CD4-positive, alpha-beta T cell (primary cell): Measurements from ENCODE around the gene HDAC10. TPM values are rescaled to one million over a fixed set of nuclear protein-coding genes. Genes with fewer than 3 reads are reported as not detected.

Source experiments
- ATAC-seq: fragments of 200-7000 bp; cut with Tn5 transposase; one replicate; pipeline ENCODE4 v1.10.0; 2022; ENCODE audit warnings: mild to moderate bottlenecking; ENCODE audit not compliant: poor library complexity
- CTCF ChIA-PET: fragments of 350-600 bp; sonication (Branson Sonifier 250); formaldehyde crosslinking; loops from one replicate; lab custom pipeline; 2021; ENCODE audit warnings: antibody characterized with exemption, inconsistent platforms; lab: Charles Lee
- POLR2A ChIA-PET: fragments of 350-600 bp; sonication (Branson Sonifier 250); formaldehyde crosslinking; loops from one replicate; lab custom pipeline; 2021; ENCODE audit warnings: antibody characterized with exemption, inconsistent platforms; lab: Charles Lee
- DNase-seq, 14 experiments: peaks; one replicate each; pipeline ENCODE4 v3.0.0-alpha.2; 2013 to 2020; ENCODE audit warnings: mixed read lengths in 2 of 14
- H3K27ac ChIP-seq, 2 donors: one replicate each; pipeline versions ENCODE4 v1.5.1 to v1.7.0; 2013; ENCODE audit warnings: low read length in 2 of 2, low read depth in 1 of 2, mild to moderate bottlenecking in 1 of 2
- H3K27me3 ChIP-seq, 2 experiments: 1 replicate in 1 of 2; 2 replicates in 1 of 2; pipeline versions ENCODE4 v1.6.1 to v1.7.0; 2013; ENCODE audit warnings: low read length in 2 of 2, control low read depth in 1 of 2, mild to moderate bottlenecking in 1 of 2, moderate library complexity in 1 of 2; ENCODE audit not compliant: insufficient read depth in 2 of 2, control insufficient read depth in 1 of 2
- H3K36me3 ChIP-seq: one replicate; pipeline ENCODE4 v1.6.1; 2013; ENCODE audit warnings: low read length, control low read depth; ENCODE audit not compliant: insufficient read depth
- H3K4me1 ChIP-seq: one replicate; pipeline ENCODE4 v1.6.1; 2013; ENCODE audit warnings: low read length, control low read depth; ENCODE audit not compliant: insufficient read depth
- H3K4me3 ChIP-seq: one replicate; pipeline ENCODE4 v1.5.1; 2013; ENCODE audit warnings: mild to moderate bottlenecking, low read length, moderate library complexity
- H3K9me3 ChIP-seq, 2 experiments: 1 replicate in 1 of 2; 2 replicates in 1 of 2; pipeline versions ENCODE4 v1.6.1 to v1.7.0; 2013; ENCODE audit warnings: low read length in 2 of 2, mild to moderate bottlenecking in 2 of 2, control low read depth in 1 of 2, moderate library complexity in 1 of 2; ENCODE audit not compliant: control insufficient read depth in 1 of 2, insufficient read depth in 1 of 2
- H3K27ac Mint-ChIP-seq: one replicate; pipeline ENCODE4 v1.8.0; 2020; ENCODE audit warnings: mixed read lengths
- H3K27me3 Mint-ChIP-seq: one replicate; pipeline ENCODE4 v1.8.0; 2021; ENCODE audit warnings: mixed read lengths
- H3K36me3 Mint-ChIP-seq: one replicate; pipeline ENCODE4 v1.8.0; 2021; ENCODE audit warnings: low read depth, mixed read lengths
- H3K4me1 Mint-ChIP-seq: one replicate; pipeline ENCODE4 v1.8.0; 2021; ENCODE audit warnings: low read depth, mixed read lengths
- H3K4me3 Mint-ChIP-seq: one replicate; pipeline ENCODE4 v1.8.0; 2020; ENCODE audit warnings: mild to moderate bottlenecking, mixed read lengths
- H3K9me3 Mint-ChIP-seq: one replicate; pipeline ENCODE4 v1.8.0; 2020; ENCODE audit warnings: mixed read lengths
- intact Hi-C, 2 experiments: fragments of 100-400 bp; cut with DNase I in 1 of 2; cut with micrococcal nuclease in 1 of 2; formaldehyde crosslinking; loops; one replicate each; pipeline versions ENCODE4 v1.15.1 to v1.9.0; 2023 to 2025; cut with DNase I, micrococcal nuclease
- total RNA-seq, 174 experiments: library from RNA in 2 of 174; stranded (reverse) in 2 of 174; gene quantifications; one replicate each; pipeline ENCODE4 v1.2.3 and lab custom pipeline; 2021 to 2026
- TF ChIP-seq, protein P1 (sequence below): fragments of 200-600 bp; IDR thresholded peaks from one replicate; pipeline ENCODE4 v1.8.0; 2022; ENCODE audit warnings: antibody characterized with exemption, mild to moderate bottlenecking

The HDAC10 gene
- total RNA-seq, 2 experiments from 2014 or later = 87.3 to 88.7 TPM

DNA sequence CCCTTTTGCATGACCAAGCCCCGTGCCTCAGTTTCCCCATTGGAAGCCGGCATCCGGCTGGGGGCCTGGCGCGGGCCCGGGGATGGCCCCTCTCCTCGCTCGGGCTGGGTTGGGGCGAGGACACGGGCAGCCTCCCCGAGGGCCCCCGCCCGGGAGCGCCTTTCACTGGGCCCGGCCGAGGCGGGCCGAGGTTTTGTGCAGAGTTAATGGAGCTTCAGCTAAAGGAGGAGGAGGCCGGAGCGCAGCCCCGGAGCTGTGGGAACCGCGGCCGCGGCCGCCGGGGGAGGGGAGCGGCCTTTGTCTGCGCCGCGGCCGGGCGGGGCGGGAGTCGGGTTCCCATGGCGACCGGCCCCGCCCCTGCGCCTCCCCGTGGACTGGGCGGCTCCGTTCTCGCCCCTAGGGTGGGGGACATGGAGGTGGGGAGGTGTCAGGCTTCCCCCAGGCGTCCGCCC is 20.5 kb upstream of the HDAC10 start:
- peak in 12 of 14 experiments; percentile 16 to 78 (median 52) for DNase-seq
- H3K4me1 Mint-ChIP-seq = peaks cover 22% of the 10 kb centered on the region
- ChIA-PET CTCF (interaction anchor here (0.6 to 2.1 kb wide), 3 partner anchors 21 to 329 kb away, joined by 3 to 6 read pairs (median 4); partner anchors contain the start of genes HDAC10 and PPP6R2), POLR2A (interaction anchor here (1.1 kb wide), 1 partner anchor 70 kb away, joined by 5 read pairs; no protein-coding TSS in a partner anchor)
- TF ChIP-seq, protein P1, sequence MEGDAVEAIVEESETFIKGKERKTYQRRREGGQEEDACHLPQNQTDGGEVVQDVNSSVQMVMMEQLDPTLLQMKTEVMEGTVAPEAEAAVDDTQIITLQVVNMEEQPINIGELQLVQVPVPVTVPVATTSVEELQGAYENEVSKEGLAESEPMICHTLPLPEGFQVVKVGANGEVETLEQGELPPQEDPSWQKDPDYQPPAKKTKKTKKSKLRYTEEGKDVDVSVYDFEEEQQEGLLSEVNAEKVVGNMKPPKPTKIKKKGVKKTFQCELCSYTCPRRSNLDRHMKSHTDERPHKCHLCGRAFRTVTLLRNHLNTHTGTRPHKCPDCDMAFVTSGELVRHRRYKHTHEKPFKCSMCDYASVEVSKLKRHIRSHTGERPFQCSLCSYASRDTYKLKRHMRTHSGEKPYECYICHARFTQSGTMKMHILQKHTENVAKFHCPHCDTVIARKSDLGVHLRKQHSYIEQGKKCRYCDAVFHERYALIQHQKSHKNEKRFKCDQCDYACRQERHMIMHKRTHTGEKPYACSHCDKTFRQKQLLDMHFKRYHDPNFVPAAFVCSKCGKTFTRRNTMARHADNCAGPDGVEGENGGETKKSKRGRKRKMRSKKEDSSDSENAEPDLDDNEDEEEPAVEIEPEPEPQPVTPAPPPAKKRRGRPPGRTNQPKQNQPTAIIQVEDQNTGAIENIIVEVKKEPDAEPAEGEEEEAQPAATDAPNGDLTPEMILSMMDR = no peak
- H3K27me3 ChIP-seq = no peaks in the 10 kb centered on the region
- peaks cover 46% of the 10 kb centered on the region for H3K4me1 ChIP-seq
- intact Hi-C loops = loop anchor here (2.0 to 10.0 kb wide), 3 partner anchors 19 to 343 kb away; partner anchors contain the start of gene PPP6R2 (in 1 of the 2)
- peaks cover 0 to 17% of the 10 kb centered on the region in 2 experiments for H3K9me3 ChIP-seq
- ATAC-seq = no peak
- no peak overlapping the region for H3K4me3 Mint-ChIP-seq
- no peak overlapping the region for H3K27ac ChIP-seq
- no peak overlapping the region for H3K27ac Mint-ChIP-seq
- H3K27me3 Mint-ChIP-seq = no peaks in the 10 kb centered on the region
- no peaks in the 10 kb centered on the region for H3K36me3 Mint-ChIP-seq
- H3K36me3 ChIP-seq = no peaks in the 10 kb centered on the region
- peak overlapping the region; percentile 52 for H3K4me3 ChIP-seq
- no peaks in the 10 kb centered on the region for H3K9me3 Mint-ChIP-seq

DNA sequence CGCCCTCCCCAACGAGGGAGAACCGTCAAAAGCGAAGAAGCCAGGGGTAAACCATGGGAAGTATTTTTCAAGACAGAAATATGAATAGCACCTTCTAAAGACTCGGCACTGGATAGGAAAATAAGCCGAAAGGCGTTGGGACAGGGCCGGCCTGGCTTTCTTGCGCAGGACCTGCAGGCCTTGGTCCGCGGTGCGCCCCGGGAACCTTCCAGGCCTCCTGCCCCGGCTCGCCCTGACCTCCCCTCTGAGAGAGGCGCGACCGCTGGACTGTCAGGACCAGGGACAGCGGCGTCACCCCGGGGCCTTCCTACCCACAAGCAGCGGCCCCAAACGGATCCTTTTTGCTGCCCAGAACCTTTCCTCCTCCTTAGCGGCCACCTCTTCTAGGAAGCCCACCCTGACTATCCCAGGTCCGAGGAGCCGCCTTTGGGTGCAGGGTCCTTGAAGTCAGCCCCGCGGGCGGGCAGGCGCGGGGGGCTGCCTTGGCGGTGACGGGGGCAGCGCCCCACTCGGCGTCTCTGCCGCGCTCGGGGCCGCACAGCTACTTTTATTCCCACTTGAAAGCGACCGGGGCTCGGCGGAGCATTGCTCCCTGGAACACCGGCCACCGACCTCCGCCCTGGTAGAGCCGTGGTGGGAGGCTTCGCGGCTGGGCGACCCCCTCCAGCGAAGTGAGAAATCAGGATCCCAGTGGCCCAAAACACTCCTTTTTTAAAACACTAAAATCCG is 19.8 kb upstream of the HDAC10 start:
- H3K4me3 ChIP-seq = peak overlapping the region; percentile 52
- no peaks in the 10 kb centered on the region for H3K9me3 Mint-ChIP-seq

More for the DNA sequence above, 19.8 kb upstream of the HDAC10 start:
- ChIA-PET POLR2A (no interaction called here), CTCF (interaction anchor here (0.6 to 2.1 kb wide), 2 partner anchors 72 to 329 kb away, joined by 4 to 6 read pairs; partner anchors contain the start of gene PPP6R2)
- Histone ChIP-seq H3K9me3 (peaks cover 0 to 11% of the 10 kb centered on the region in 2 experiments), H3K36me3 (no peaks in the 10 kb centered on the region), H3K27me3 (no peaks in the 10 kb centered on the region), H3K27ac (no peak overlapping the region), H3K4me1 (peaks cover 46% of the 10 kb centered on the region)
- ATAC-seq = peak; percentile 56
- intact Hi-C loops = loop anchor here (2.0 to 10.0 kb wide), 3 partner anchors 18 to 344 kb away; partner anchors contain the start of gene PPP6R2 (in 1 of the 2)
- H3K4me1 Mint-ChIP-seq = peaks cover 22% of the 10 kb centered on the region
- DNase-seq = peak; percentile 47 to 84 (median 66)
- H3K4me3 Mint-ChIP-seq = peak overlapping the region; percentile 78
- no peaks in the 10 kb centered on the region for H3K27me3 Mint-ChIP-seq
- no peak overlapping the region for H3K27ac Mint-ChIP-seq
- TF ChIP-seq, protein P1 = peak; percentile 7
- no peaks in the 10 kb centered on the region for H3K36me3 Mint-ChIP-seq
